DMS114 treated with DMSO at 0.1 percent for 48 hours (cell line): ENCODE results near the gene FRMD4A.
"Not testable (repeated sequence)": the region's sequence is repeated elsewhere in the genome, so short reads cannot be mapped to it uniquely, and the experiment has no call there.

ENCODE experiments used
- DNase-seq: peaks from one replicate; lab custom pipeline; 2025; ENCODE audit not compliant: unreplicated experiment; lab: John Stamatoyannopoulos, UW

FRMD4A gene

GRCh38 chr10:13773496-13774170 lies 557.1 kb downstream of the FRMD4A start:
- DNase-seq: no peak

- no peak for DNase-seq
Observed at GRCh38 chr10:13773043-13773442, 557.7 kb downstream of the FRMD4A start.

GRCh38 chr10:13771992-13772391 lies 558.7 kb downstream of the FRMD4A start:
- no peak for DNase-seq

GRCh38 chr10:13770760-13771493 lies 559.8 kb downstream of the FRMD4A start:
- no peak for DNase-seq

- DNase-seq: no peak
Observed at GRCh38 chr10:13769946-13770345, 560.8 kb downstream of the FRMD4A start.

GRCh38 chr10:13767676-13768178 lies 563.0 kb downstream of the FRMD4A start:
- no peak for DNase-seq

GRCh38 chr10:13767148-13767547 lies 563.6 kb downstream of the FRMD4A start:
- not testable (repeated sequence) for DNase-seq

GRCh38 chr10:13765641-13766341 lies 564.9 kb downstream of the FRMD4A start:
- no peak for DNase-seq

- DNase-seq: no peak
Observed at GRCh38 chr10:13761490-13762091, 569.1 kb downstream of the FRMD4A start.

- DNase-seq: no peak
Observed at GRCh38 chr10:13759168-13759567, 571.6 kb downstream of the FRMD4A start.

- DNase-seq: no peak
Observed at GRCh38 chr10:13758756-13759155, 572.0 kb downstream of the FRMD4A start.

- DNase-seq: no peak
Observed at GRCh38 chr10:13758312-13758711, 572.4 kb downstream of the FRMD4A start.

- no peak for DNase-seq
Observed at GRCh38 chr10:13754277-13754676, 576.4 kb downstream of the FRMD4A start.

- DNase-seq: no peak
Observed at GRCh38 chr10:13751191-13751764, 579.4 kb downstream of the FRMD4A start.

GRCh38 chr10:13750299-13751190 lies 580.2 kb downstream of the FRMD4A start:
- no peak for DNase-seq

- no peak for DNase-seq
Observed at GRCh38 chr10:13745271-13745670, 585.5 kb downstream of the FRMD4A start.

- DNase-seq: no peak
Observed at GRCh38 chr10:13743963-13744362, 586.8 kb downstream of the FRMD4A start.

- DNase-seq: no peak
Observed at GRCh38 chr10:13743101-13743693, 587.5 kb downstream of the FRMD4A start.

- no peak for DNase-seq
Observed at GRCh38 chr10:13741438-13741837, 589.3 kb downstream of the FRMD4A start.

GRCh38 chr10:13740461-13740860 lies 590.3 kb downstream of the FRMD4A start:
- no peak for DNase-seq
